Mucosa of descending colon (tissue), 3 donors: ENCODE data around the gene LYRM9. TPM values are rescaled to one million over a fixed set of nuclear protein-coding genes. Genes with fewer than 3 reads are reported as not detected.

Source experiments
- ATAC-seq: fragments of 200-7000 bp; cut with Tn5 transposase; one replicate; pipeline ENCODE4 v1.9.1; 2020; ENCODE audit warnings: mild to moderate bottlenecking, moderate library complexity
- DNase-seq, 3 donors: peaks; one replicate each; pipeline ENCODE4 v3.0.0-alpha.2; 2020
- H3K36me3 ChIP-seq: fragments of 200-600 bp; one replicate; pipeline ENCODE4 v1.8.0; 2021; ENCODE audit warnings: low read depth, mild to moderate bottlenecking
- H3K4me1 ChIP-seq: fragments of 200-600 bp; one replicate; pipeline ENCODE4 v1.8.0; 2021; ENCODE audit warnings: low read depth, mild to moderate bottlenecking
- H3K4me3 ChIP-seq: fragments of 200-600 bp; one replicate; pipeline ENCODE4 v1.8.0; 2021; ENCODE audit warnings: mild to moderate bottlenecking
- H3K9me3 ChIP-seq: fragments of 200-600 bp; one replicate; pipeline ENCODE4 v1.8.0; 2021; ENCODE audit warnings: mild to moderate bottlenecking
- CTCF ChIP-seq: fragments of 200-600 bp; IDR thresholded peaks from one replicate; pipeline ENCODE4 v1.8.0; 2022; ENCODE audit warnings: antibody characterized with exemption, mild to moderate bottlenecking
- intact Hi-C, 2 donors: fragments of 100-400 bp; cut with DNase I in 1 of 2; cut with micrococcal nuclease in 1 of 2; formaldehyde crosslinking; loops; one replicate each; pipeline versions ENCODE4 v1.11.0 to v1.11.1; 2022; cut with DNase I, micrococcal nuclease
- total RNA-seq, 3 donors: library from RNA; stranded (reverse); fragmentation: NEBNext Ultra II Directional in 2 of 3; extraction: Animal tissue kit (Norgen Biotek cat#: 25700) in 2 of 3; gene quantifications; one replicate each; pipeline versions ENCODE4 v1.2.1 to v1.2.4, GENCODE V29; 2021 to 2023
- donor health status: DM: no; HTN: no; CAD: no; lungs with moderate emphysema.
- donor health status: DM: no; HTN: no; CAD: no.
- donor health status: DM: no; HTN: yes; CAD: no.

Gene LYRM9
- total RNA-seq, 3 donors from 2014 or later: 4.7 to 7.2 (median 6.2) TPM

GRCh38 chr17:27938241-27938640, 45.1 kb upstream of the LYRM9 start:
- ATAC-seq (no peak), DNase-seq (no peak)
- Histone ChIP-seq H3K36me3 (no peaks in the 10 kb centered on the region), H3K4me1 (no peaks in the 10 kb centered on the region), H3K4me3 (no peak overlapping the region), H3K9me3 (peaks cover 2% of the 10 kb centered on the region)
- intact Hi-C loops: no loop called here
- TF ChIP-seq CTCF: no peak

DNA sequence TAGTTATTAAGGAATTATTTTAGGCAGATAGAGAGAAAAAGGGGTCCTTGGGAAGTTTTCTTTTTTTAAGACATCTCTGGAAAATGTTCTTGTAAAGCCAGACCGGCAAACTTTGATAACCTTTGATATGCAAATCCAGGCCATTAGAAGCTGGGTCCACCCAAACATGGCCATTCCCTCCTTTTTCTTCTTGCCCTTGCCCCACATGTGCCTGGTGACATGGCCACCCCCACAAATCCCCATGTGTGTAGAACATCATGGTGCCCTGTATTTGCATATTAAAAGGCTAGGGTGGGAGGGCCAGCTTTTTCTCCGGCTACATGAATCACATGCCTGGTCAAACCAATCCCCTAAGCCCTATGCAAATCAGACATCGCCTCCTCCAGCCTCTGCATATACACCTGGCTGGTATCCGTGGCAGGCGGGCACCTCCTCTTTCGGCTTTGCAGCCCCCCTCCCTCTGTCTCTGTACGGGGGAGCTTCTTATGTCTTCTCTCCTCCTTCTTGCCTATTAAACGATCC, 43.9 kb upstream of the LYRM9 start:
- TF ChIP-seq CTCF: no peak
- ATAC-seq (no peak), DNase-seq (no peak)
- Histone ChIP-seq H3K4me3 (no peak overlapping the region), H3K9me3 (peaks cover 2% of the 10 kb centered on the region), H3K4me1 (no peaks in the 10 kb centered on the region), H3K36me3 (no peaks in the 10 kb centered on the region)
- intact Hi-C loops: no loop called here

GRCh38 chr17:27930000-27930399, 36.8 kb upstream of the LYRM9 start:
- no peak for DNase-seq
- intact Hi-C loops: no loop called here
- Histone ChIP-seq H3K4me3 (no peak overlapping the region), H3K36me3 (no peaks in the 10 kb centered on the region), H3K4me1 (no peaks in the 10 kb centered on the region), H3K9me3 (peaks cover 2% of the 10 kb centered on the region)
- no peak for ATAC-seq
- TF ChIP-seq CTCF: no peak

DNA sequence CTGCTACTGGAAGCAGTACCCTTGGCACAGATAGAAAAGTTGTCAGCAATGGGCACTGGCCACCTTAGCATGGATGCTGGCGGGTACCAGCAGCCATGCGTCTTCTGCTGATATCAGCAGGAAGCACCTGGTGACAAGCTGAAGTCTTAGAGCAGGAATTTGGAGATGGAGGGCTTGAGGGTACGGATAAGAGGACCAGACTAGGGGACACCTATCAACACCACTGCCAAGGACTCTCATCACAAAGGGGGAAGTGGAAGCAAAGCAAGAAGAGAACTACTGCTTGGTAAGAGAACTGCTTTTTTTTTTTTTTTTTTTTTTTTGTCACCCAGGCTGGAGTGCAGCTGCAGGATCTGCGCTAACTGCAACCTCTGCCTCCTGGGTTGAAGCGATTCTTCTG, 35.4 kb upstream of the LYRM9 start:
- TF ChIP-seq CTCF: no peak
- intact Hi-C loops: no loop called here
- ATAC-seq: no peak
- Histone ChIP-seq H3K36me3 (no peaks in the 10 kb centered on the region), H3K4me3 (no peak overlapping the region), H3K9me3 (peaks cover 1% of the 10 kb centered on the region), H3K4me1 (no peaks in the 10 kb centered on the region)
- no peak for DNase-seq

GRCh38 chr17:27927781-27928180, 34.6 kb upstream of the LYRM9 start:
- Histone ChIP-seq H3K4me3 (no peak overlapping the region), H3K4me1 (no peaks in the 10 kb centered on the region), H3K36me3 (no peaks in the 10 kb centered on the region), H3K9me3 (no peaks in the 10 kb centered on the region)
- no peak for DNase-seq
- no peak for ATAC-seq
- intact Hi-C loops: no loop called here
- no peak for TF ChIP-seq CTCF

GRCh38 chr17:27921599-27921998, 28.4 kb upstream of the LYRM9 start:
- Histone ChIP-seq H3K4me3 (no peak overlapping the region), H3K9me3 (no peaks in the 10 kb centered on the region), H3K36me3 (no peaks in the 10 kb centered on the region), H3K4me1 (no peaks in the 10 kb centered on the region)
- ATAC-seq: no peak
- no peak for DNase-seq
- intact Hi-C loops: no loop called here
- TF ChIP-seq CTCF: no peak
